ENCODE results near the gene GRIA3.

- TF ChIP-seq POLR2A (IDR thresholded peaks at IDR 0.05; ENCODE audit: low read length): no peak
- TF ChIP-seq GATA1 (IDR thresholded peaks at IDR 0.05; ENCODE audit: low read depth, low read length): no peak
Measured at GRCh38 chrX:123513585-123514278, 329.7 kb downstream of the GRIA3 start.
